Activated CD4-positive, alpha-beta T cell treated with anti-CD3 and anti-CD28 coated beads, Interleukin-2, Interleukin-4, amounts not matched to agents 100 ng/mL and 50 ng/mL, durations not matched to agents 16 hours and 8 hours (primary cell): ENCODE measurements around the gene TBC1D22B.

Source experiments
- DNase-seq: peaks from one replicate; pipeline ENCODE4 v3.0.0-alpha.2; 2020; ENCODE audit warnings: low spot score

The TBC1D22B gene

DNA sequence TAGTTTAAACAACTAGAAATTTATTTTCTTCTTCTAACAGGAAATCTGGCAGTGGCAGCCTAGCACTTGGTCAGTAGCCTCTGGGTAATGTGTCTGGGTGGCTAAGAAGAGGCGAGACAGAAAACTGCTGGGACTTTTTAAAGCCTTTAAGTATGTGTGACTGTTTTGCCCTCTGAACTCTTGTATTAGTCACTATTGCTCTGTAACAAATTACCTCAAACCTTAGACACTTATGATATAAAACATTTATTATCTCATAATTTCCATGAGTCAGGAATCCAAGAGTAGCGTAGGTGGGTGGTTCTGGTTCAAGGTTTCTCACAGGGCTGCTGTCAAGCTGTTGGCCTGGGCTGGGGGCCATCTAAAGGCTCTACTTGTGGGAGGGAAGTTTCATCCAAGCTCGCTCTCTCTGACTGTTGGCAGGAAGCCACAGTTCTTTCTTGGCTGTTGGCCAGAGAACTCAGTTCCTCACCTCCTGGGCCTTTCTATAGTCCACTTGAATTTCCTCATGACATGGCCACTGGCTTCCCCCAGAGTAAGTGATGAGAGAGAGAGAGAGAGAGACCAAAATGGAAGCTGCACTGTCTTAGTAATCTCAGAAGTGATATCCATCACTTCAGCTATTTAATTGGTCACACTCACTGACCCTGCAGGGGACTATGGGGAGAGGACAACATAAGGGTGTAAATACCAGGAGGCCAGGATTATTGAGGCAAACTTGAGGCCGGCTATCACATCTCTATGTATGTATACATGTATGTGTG lies 17.4 kb upstream of the TBC1D22B start:
- peak; percentile 62 for DNase-seq

DNA sequence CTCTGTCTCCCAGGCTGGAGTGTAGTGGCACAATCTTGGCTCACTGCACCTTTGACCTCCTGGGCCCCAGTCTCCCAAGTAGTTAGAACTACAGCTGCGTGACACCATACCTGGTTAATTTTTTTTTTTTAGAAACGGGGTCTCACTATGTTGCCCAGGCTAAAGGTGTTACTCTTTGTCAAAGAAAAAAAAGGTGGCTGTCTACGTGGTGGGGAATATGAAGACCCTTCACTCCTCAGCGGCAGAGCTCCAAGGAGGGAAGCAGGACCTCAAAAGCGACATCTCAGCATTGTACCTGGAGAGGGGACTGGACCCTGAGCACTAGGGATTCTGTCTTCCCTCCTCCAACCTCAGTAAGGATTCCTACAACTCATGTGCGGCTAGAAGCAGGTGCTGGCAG lies 16.4 kb upstream of the TBC1D22B start:
- DNase-seq, result no peak

DNA sequence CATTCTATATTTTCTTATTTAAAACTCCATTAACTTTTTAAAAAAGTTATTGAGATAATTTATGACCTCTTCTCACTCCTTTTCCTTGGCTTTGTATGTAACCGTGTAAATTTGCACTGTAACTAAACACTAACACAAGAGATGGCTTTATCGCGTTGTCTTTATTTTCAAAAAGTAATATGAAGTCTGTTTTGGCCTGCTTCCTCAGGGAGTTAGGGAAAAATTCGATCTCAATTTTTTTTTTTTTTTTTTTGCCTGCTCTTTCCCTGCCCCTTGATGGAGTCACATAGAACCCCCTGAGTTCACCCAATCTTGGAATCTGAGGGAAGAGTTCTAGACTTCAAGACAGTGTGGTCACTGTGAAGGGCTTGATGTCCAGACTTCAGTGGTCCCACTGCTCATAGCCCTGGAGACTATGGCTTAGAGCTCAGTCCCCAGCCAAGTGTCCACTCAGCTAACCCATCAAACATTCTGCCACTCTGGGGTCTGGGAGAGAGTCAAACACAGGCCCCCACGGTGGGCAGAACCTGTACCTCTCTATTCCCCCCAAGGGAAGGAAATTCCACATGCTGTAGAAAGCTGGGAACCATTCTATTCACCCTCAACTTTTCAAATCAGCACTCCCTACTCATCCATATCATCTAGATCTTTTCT lies 15.7 kb upstream of the TBC1D22B start:
- DNase-seq, result no peak

DNA sequence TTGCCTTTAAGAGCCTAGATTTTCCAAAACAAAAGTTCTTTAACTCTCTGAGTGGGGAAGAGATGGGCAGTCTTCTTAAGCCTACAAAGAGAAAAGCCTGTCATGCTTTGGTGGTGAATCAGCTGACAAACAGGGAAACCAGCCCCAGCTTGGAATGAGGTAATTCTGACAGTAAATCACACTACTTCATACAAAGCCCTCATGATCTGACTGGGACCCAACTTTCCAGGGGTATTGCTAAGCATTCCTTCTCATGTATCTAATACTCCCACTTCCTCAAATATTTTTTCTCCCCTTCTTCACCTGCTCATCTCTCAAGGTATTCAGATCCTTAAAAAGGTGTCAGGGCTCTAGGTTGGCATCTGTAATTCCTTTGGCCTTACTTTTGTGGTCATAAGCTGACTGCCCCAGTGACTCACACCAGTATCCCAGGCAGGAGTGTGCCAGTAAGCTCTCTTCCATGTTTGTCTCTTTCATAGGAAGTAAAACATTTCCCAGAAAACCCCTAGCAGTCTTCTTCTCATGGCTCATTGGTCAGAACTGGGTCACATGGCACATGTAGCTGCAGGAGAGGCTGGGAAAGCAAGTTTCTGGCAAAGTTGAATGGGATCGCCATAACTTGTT lies 15.0 kb upstream of the TBC1D22B start:
- peak; percentile 33 for DNase-seq

DNA sequence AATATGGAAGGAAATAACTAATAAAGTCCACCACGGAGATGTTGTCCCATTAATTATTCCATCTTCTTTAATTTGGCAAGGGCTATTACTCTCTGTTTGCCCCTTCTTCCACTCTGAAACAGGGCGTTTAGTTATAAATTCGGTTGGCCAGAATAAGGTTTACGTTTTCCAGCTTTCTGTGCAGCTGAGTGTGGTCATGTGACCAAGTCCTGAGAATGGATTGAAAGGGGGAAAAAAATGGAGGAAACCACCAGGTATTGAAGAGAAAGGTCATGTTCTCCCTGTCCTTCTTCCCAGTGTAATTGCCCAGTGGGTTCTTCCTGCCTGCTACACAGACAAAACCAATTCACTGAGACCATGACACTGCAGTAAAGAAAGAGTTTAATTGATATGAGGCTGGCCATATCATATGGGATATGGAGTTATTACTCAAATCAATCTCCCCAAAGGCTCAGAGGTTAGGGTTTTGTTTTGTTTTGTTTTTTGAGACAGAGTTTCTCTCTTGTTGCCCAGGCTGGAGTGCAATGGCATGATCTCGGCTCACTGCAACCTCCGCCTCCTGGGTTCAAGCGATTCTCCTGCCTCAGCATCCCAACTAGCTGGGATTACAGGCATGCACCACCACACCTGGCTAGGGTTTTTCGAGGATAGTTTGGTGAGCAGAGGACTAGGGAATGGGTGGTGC lies 14.3 kb upstream of the TBC1D22B start:
- no peak for DNase-seq

DNA sequence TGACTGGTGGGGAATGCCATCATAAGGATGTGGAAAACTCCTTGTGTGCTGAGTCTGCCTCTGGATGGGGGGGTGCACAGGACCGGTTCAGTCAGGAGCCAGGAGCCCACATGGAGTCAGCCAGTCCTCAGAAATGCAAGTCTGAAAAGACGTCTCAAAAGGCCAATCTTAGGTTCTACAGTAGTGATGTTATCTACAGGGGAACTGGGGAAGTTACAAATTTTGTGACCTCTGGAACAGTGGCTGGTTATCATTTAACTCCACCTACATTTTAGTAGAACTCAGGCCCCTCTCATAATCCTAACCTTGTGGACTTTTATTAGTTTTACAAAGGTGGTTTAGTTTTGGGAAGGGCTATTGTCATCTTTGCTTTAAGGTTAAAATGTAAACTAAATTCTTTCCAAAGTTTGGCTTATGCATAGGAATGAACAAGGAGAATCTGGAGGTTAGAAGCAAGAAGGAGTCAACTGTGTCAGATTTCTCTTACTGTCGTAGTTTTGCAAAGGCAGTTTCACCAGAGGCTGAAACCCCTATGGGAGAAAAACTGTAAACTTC lies 13.7 kb upstream of the TBC1D22B start:
- DNase-seq, result no peak

DNA sequence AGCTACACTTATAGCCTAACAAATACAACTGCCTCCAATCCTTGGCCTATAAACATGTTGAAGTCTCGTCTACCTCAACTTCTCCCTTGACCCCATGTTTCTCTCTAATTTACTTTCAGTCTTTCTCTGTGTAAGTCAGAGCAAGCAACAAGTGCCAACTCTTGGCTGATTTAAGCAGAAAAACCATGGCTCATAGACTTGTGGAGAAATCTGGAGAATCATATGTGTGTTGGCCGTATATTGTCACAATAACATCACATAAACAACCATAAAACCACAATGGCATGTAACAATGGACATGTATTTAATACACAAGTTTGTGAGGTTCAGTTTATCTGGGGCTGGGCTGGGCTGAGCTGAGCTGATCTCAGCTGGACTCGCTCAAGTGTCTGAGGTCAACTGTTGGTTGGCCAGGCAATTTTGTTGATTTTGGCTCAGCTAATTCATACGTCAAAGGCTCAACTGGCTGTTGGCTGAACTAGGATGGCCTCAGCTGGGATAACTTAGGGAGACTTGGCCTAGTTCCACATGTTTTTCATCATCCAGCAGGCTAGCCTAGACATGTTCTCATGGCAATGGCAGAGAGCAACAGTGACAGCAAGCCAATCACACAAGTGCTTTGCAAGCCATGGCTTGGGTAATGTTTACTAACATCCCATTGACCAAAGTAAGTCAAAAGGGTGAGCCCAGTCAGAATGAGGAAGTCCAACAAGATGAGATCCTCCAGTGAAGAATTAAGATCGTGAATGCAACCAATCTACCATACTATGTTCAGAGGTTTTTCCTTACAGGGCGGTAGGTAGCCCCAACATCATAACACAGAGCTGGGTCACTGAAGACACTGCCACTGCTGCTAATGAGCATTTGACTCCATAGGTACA lies 12.9 kb upstream of the TBC1D22B start:
- no peak for DNase-seq

DNA sequence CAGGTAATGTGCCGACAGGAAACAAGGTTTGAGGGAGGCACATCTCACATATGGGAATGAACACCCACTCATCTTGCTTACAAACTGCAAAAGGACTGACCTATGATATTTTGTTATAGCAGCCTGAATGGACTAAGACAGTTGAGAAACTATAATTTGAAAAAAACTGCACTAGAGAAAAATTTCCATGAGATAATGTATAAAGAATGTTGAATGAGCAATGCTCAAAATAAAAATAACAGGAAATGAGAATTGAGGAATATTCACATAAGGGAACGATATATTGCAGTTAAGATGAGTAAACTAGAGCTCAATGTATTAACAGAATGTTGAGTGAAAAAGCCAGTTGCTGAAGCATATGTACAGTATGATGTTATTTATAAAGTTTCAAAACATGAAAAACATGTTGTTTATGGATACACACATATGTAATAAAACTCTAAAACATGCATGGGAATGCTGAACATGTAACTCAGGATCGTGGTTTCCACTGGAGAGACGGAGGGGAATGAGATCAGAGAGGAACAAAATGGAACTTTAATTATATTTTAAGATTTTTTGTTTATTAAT lies 6.3 kb upstream of the TBC1D22B start:
- DNase-seq, result no peak

DNA sequence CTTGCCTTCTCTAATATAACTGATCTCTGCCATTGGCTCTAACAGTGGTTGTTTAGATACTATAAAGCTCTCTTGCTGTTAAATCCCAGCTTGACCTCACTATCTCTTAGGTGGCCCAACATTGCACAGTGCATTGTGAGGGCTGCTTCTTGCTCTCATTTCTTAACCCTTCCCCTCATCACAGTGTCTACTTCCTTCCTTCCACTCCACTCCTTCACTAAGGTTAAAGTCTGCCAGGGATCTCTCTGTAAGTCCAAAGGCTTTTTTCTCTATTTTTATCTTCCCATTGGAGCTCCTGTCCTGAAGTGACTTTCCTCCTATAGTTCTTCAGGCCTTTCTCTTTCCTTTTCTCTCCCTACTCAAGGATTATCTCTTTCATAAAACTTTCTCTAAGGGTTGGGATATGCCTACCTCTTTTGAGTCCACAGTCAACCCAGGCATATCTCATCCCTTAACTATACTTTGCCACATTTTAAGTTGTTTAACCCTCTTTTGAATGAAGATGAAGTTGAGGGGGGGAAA lies 4.0 kb upstream of the TBC1D22B start:
- DNase-seq, result no peak

DNA sequence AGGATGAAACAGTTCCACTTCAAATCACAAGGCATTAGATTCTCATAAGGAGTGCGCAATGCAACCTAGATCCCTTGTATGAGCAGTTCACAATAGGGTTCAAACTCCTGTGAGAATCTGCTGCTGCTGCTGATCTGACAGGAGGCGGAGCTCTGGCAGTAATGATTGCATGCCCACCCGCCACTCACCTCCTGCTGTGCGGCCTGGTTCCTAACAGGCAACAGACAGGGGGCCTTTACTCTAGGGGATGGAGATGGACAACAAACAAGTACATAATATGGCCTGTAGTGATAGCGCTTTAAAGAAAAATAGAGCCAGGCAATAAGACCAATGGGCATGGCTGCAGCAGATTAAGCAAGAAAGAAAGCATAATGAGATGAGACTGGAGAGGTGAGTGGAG lies 2.7 kb upstream of the TBC1D22B start:
- no peak for DNase-seq

DNA sequence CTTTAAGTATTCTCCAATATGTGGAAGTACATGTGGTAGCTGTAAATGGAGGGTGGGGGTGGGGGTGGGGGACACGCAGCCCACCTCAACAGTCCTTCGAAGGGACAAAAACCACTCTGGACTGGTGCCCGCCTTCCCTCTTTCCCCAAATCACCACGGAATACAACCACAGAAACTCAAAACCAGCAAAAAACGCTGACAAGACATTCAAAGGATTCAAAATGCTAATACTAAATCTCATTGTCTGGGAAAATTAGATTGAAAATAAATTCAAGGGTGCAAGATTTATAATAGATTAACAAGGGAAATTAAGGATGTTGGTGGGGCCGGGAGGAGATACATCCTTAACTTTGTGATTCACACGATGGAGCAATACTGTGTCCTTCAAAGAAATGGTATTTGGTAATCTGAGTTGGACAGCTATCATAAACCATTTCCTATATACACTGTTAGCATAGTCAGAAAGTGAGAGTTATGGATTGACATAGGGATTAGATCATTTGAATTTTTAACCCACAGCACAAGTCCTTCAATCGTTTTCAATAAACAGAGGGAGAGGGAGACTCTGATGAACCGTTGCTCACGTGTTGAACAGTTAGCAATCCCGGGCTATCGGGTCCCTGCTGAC lies 766 bp upstream of the TBC1D22B start:
- no peak for DNase-seq

DNA sequence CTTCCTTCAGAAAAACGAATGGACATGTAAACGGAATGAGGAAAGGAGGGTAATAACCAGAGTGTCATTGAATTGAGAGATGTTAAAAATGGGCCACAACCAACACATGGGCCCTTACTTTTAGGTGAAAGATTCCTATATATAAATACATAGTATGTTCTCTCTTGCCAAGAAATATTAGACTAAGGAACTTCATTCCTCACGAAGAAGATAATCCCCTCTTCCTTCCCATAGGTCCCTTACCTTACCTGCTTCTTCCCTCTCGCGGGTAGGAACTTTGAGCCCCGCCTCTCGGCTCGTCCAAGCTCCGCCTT lies 295 bp upstream of the TBC1D22B start:
- DNase-seq, result no peak

DNA sequence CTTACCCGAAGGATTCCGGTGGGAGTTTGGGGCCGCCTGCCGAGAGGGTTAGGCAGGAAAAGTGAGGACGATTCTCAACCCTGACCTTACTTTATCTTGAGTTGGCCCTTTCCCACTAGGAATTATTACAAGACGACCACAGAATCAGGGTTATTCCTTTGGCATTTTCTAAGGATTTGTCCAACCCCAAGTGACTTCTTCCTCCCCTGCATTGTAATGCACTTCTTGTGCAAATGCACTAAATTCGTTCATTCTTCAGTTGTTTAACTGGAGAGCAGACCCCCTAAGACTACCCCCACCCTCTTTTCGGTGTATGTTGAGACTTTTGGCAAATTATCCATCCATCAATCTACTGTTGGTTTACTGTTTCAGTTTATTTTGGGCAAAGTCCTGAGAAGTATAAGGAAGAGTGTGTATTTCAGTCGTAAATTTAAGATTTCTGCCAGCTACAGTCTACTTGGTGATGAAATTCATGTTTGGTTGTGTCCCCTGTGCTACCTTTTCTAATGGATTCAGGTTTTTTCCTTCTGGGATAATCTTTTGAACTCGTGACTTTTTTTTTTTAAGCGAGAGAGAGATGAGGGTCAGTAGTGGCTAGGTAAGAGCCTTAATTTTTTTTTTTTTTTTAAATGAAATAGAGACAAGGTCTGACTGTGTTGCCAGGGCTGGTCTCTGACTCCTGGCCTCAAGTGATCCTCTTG lies 983 bp downstream of the TBC1D22B start:
- DNase-seq, result no peak

DNA sequence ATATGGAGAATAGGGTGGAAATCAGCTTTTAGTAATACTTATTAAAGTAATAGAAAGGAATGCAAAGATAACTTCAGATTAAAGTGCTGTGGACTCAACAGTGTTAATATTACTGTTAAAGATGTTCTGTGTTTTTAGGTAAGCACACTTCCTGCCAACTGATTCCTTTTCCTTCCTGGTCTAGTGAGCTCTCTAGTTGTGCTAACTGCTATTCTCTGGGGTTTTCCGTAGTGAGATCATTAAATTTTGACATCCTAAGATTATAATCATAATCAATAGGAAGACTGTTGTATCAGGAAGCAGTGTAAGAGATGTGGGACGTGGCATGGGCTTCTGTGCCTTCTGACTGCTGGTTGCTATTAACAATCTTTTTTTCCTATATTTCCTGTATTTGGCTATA lies 1.6 kb downstream of the TBC1D22B start:
- peak; percentile 66 for DNase-seq

DNA sequence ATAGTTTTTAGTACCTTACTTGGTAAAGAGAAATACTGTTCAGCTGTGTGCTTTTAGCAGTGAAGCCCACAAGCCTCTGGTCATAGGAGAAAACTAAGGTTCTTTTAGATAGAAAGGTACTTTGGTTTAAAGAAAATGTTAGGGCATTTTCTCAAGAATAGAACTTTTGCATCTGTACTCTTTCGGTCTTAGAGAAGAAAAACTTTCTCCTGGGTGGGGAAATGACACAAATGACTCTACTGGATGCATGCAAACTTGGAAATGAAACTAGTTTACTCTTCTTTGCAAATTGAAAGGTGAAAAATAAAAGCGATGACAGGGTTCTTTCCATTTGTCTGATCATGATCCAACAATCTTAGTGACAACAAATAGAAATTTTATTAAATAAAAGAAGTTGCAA lies 2.5 kb downstream of the TBC1D22B start:
- peak; percentile 73 for DNase-seq

DNA sequence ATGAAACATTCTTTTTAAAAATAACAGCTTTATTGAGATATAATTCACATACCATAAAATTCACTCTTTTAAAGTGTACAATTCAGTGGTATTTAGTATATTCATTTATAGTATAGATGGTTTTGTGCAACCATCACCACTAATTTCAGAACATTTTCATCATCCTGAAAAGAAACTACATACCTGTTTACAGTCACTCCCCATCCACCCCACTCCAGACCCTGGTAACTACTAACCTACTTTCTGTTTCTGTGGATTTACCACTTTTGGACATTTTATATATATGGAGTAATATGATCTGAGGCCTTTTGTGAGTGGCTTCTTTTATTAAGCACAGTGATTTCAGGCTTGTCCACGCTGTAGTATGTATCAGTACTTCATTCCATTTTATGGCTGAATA lies 2.9 kb downstream of the TBC1D22B start:
- DNase-seq, result peak; percentile 60

DNA sequence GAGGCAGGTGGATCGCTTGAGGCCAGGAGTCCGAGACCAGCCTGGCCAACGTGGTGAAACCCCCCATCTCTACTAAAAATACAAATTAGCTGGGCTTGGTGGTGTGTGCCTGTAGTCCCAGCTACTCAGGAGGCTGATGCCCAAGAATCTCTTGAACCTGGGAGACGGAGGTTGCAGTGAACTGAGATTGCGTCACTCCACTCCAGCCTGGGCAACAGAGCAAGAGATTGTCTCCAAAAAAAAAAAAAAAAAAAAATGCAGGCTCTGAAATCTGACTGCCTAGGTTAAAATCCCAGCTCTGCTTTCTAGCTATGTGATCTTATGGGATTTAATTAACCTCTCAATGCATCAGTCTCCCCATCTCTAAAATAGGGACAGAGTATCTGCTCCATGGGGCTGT lies 3.6 kb downstream of the TBC1D22B start:
- DNase-seq, result no peak

DNA sequence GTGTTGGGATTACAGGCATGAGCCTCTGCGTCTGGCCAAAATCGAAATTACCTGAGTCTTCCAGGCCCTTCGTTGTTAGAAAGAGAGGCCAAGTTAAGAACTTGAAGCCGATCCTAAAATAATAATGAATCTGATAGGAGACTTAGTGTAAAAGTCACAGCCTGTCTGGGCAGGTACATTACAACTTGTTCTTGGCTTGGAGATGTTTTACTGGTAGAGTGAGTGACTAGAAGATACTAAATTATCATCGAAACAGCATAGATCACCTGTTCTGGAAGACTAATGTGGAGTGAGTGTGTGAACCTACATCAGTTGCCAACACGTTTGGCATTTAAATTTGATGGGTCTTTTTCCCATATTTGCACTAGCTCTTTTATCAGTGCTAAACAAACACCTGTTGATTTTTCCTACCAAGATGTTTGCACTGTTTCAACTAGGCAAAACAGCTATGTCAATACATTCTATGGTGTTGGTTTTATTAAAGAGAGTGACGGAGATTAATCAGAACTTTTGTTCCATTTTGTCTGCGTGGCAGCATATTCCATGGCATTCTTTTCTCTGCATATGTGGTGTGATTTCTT lies 5.0 kb downstream of the TBC1D22B start:
- no peak for DNase-seq

DNA sequence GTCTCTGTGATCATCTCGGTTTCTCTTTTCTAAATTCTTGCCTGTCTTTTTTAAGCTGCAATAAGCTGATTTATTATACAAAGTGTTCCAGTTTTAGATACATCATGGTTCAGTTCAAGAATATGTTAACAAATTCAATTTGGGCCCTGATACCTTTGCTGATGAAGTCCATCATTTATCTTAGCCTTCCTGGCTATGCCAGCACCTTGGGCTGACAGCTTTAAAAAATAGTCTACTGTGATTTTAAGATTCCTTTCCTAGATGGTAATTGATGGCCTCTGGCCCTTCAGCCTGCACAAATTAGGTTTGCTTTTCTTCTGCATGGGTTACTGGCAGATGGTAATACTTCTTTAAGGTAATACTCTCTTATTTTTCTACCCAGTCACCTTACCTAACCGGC lies 7.4 kb downstream of the TBC1D22B start:
- DNase-seq, result no peak

DNA sequence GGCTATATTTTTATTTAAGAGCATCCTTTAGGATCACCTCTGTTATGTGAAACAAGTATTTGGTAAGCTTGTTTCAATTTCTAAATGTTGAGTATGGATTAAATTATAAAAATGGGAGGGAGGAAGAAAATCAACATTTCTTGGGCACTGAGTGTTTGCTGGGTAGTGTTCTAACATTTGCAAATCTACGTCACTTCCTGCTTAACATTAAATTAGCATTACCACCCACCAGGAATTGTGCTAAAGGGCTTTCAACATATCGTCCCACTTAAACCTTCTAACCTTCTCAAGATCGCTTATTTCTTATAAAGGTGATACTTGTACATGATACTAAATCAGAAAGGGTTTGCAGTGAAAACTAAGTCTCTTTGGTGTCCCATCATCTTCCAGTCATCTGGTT lies 8.3 kb downstream of the TBC1D22B start:
- DNase-seq, result no peak
